22Rv1 (cell line): Measurements from ENCODE around the gene SEC14L5.

ENCODE experiments used
- ZFX ChIP-seq: fragments of 450-650 bp; IDR thresholded peaks from 2 replicates; pipeline ENCODE4 v1.6.1; 2017; ENCODE audit warnings: antibody characterized with exemption, borderline replicate concordance
- TF ChIP-seq, protein P1 (sequence below): fragments of 450-650 bp; IDR thresholded peaks from 2 replicates; pipeline ENCODE4 v1.5.1; 2017; ENCODE audit warnings: mild to moderate bottlenecking

DNA sequence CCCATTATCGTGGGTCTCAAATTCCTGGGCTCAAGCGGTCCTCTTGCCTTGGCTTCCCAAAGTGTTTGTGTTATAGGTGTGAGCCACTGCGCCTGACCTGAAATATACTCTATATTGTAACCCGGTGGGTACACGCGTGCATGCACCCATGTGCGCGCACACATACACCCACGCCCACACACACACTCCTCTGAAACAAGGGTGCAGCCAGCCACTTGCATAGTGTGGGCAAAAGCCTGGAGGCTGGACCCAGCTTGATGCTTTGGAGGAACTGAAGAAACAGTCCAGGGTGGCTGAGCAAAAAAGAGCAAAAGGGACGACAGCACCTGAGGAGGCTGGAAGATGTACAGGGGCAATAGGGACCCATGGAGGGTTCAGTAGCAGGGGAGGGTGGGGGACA is 45.7 kb downstream of the SEC14L5 start:
- TF ChIP-seq ZFX = no peak
- TF ChIP-seq, protein P1, sequence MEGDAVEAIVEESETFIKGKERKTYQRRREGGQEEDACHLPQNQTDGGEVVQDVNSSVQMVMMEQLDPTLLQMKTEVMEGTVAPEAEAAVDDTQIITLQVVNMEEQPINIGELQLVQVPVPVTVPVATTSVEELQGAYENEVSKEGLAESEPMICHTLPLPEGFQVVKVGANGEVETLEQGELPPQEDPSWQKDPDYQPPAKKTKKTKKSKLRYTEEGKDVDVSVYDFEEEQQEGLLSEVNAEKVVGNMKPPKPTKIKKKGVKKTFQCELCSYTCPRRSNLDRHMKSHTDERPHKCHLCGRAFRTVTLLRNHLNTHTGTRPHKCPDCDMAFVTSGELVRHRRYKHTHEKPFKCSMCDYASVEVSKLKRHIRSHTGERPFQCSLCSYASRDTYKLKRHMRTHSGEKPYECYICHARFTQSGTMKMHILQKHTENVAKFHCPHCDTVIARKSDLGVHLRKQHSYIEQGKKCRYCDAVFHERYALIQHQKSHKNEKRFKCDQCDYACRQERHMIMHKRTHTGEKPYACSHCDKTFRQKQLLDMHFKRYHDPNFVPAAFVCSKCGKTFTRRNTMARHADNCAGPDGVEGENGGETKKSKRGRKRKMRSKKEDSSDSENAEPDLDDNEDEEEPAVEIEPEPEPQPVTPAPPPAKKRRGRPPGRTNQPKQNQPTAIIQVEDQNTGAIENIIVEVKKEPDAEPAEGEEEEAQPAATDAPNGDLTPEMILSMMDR = no peak
